ENCODE results near the gene PCSK9. TPM values are rescaled to one million over a fixed set of nuclear protein-coding genes. Genes with fewer than 3 reads are reported as not detected.

The PCSK9 gene
- total and polyA plus RNA-seq, 2 experiments from 2014 or later, result 77.6 to 327 TPM

DNA sequence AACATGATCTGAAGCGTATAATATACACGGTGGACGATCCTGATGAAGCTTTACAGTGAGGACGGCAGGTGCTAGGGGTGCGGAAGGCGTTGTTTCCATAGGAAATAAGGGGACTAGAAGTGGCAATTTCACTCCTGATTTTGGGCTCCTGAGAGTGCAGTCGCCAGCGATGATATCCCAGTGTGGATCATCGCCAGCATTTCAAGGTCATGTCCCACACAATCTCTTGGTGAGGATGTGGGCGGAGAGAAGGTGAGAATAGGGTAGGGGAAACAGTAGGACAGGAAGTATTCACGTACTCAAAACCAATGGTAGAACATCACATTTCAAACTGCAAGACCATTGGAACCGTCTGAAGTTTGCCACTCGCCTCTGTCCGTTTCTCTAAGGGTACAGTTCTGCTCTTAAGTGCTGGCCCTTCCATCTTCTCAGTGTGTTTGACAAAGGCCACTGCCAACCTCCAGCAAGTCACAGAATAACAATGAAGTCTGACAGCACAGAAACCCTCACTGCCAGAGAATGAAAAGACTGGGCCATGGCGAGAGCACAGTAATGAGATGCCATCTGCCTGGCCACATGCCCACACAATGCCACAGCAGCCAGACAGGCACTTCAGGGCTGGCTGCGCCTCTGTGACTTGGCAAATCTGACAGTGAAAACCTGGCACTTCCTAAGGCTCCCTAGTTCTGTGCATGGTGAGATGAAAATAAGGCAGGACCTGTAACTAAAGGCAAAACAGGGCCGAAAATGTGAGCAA lies 27.9 kb downstream of the PCSK9 start:
- H3K79me2 ChIP-seq (replicated peaks; ENCODE audit: insufficient read depth), result no peaks in the 10 kb centered on the region
- peaks cover 56% of the 10 kb centered on the region for H3K36me3 Mint-ChIP-seq (ENCODE audit: low read depth)
- no peaks in the 10 kb centered on the region for H3K27me3 ChIP-seq (ENCODE audit: insufficient read depth)
- no peak overlapping the region for H3K27ac Mint-ChIP-seq
- H4K20me1 ChIP-seq (replicated peaks; ENCODE audit: insufficient read depth), result peaks cover 10% of the 10 kb centered on the region
- H3K27me3 Mint-ChIP-seq (ENCODE audit: insufficient read depth, low read depth, poor library complexity), result peaks cover 12% of the 10 kb centered on the region
- DNase-seq (ENCODE audit: low spot score) (no peak), ATAC-seq (no peak)
- H3K9me2 ChIP-seq (ENCODE audit: insufficient read depth), result no peaks in the 10 kb centered on the region
- H3K4me1 Mint-ChIP-seq, result peaks cover 5% of the 10 kb centered on the region
- no peaks in the 10 kb centered on the region for H3K4me1 ChIP-seq (ENCODE audit: insufficient read depth)
- H2AFZ ChIP-seq, result no peak overlapping the region
- TF ChIP-seq EZH2 (IDR thresholded peaks at IDR 0.05; ENCODE audit: low read depth, unreplicated experiment) (no peak), POLR2AphosphoS5 (IDR thresholded peaks at IDR 0.05; ENCODE audit: low read depth) (peak; percentile 47; the same call in 1 of the 2 replicates)
- H3K36me3 ChIP-seq (ENCODE audit: insufficient read depth), result peaks cover 31% of the 10 kb centered on the region
- no peak overlapping the region for H3K4me3 Mint-ChIP-seq
- H3K27ac ChIP-seq (ENCODE audit: low read depth), result peak overlapping the region; percentile 61
- H3K4me2 ChIP-seq, result no peak overlapping the region
- H3F3A ChIP-seq (replicated peaks; ENCODE audit: low read depth), result peaks cover 45% of the 10 kb centered on the region
- H3K9me3 Mint-ChIP-seq, result no peaks in the 10 kb centered on the region; the same call in 2 of the 3 replicates
- no peak overlapping the region for H3K4me3 ChIP-seq

DNA sequence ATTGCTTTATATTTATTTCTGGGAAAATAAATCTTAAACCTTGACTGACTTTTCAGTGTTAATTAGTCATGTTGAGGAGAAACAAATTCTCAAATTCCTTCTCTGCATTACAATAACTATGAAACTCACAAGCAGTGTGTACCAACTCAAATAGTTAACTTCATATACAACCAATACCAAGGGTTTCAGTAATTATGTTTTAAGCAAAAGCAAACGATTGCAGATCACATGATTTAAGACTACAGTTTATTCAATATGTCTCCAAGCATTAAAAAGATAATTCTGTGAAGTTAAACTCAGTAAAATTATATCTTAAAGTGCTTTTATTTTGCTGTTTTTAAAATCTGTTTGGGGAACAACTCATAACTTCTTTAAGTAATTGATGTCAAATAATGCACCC lies 28.6 kb downstream of the PCSK9 start:
- Histone ChIP-seq H3F3A (replicated peaks; ENCODE audit: low read depth) (peaks cover 50% of the 10 kb centered on the region), H3K27me3 (ENCODE audit: insufficient read depth) (no peaks in the 10 kb centered on the region), H2AFZ (no peak overlapping the region), H4K20me1 (replicated peaks; ENCODE audit: insufficient read depth) (peaks cover 8% of the 10 kb centered on the region), H3K9me2 (ENCODE audit: insufficient read depth) (no peaks in the 10 kb centered on the region), H3K4me1 (ENCODE audit: insufficient read depth) (peaks cover 3% of the 10 kb centered on the region; the same call in 1 of the 2 replicates), H3K4me2 (no peak overlapping the region), H3K79me2 (replicated peaks; ENCODE audit: insufficient read depth) (no peaks in the 10 kb centered on the region), H3K36me3 (ENCODE audit: insufficient read depth) (peaks cover 26% of the 10 kb centered on the region), H3K27ac (ENCODE audit: low read depth) (no peak overlapping the region), H3K4me3 (no peak overlapping the region)
- H3K9me3 Mint-ChIP-seq, result no peaks in the 10 kb centered on the region; the same call in 2 of the 3 replicates
- ATAC-seq, result no peak
- no peak overlapping the region for H3K27ac Mint-ChIP-seq
- no peak overlapping the region for H3K4me3 Mint-ChIP-seq
- DNase-seq (ENCODE audit: low spot score), result no peak
- peaks cover 5% of the 10 kb centered on the region for H3K4me1 Mint-ChIP-seq
- peaks cover 8% of the 10 kb centered on the region for H3K27me3 Mint-ChIP-seq (ENCODE audit: insufficient read depth, low read depth, poor library complexity)
- H3K36me3 Mint-ChIP-seq (ENCODE audit: low read depth), result peaks cover 60% of the 10 kb centered on the region
- TF ChIP-seq CREB1 (CRISPR knock-in tag; IDR thresholded peaks at IDR 0.05; ENCODE audit: low read depth) (no peak), JUNB (IDR thresholded peaks at IDR 0.05; ENCODE audit: unreplicated experiment) (no peak), EZH2phosphoT487 (IDR thresholded peaks at IDR 0.05; ENCODE audit: unreplicated experiment) (no peak), POLR2AphosphoS5 (IDR thresholded peaks at IDR 0.05; ENCODE audit: low read depth) (no peak), NANOG (IDR thresholded peaks at IDR 0.05; ENCODE audit: borderline replicate concordance) (no peak), EZH2 (IDR thresholded peaks at IDR 0.05; ENCODE audit: low read depth, unreplicated experiment) (no peak), ZNF114 (CRISPR knock-in tag; IDR thresholded peaks at IDR 0.05) (no peak), ZNF331 (CRISPR knock-in tag; IDR thresholded peaks at IDR 0.05; ENCODE audit: low read depth) (no peak)
- TF ChIP-seq, protein P1, sequence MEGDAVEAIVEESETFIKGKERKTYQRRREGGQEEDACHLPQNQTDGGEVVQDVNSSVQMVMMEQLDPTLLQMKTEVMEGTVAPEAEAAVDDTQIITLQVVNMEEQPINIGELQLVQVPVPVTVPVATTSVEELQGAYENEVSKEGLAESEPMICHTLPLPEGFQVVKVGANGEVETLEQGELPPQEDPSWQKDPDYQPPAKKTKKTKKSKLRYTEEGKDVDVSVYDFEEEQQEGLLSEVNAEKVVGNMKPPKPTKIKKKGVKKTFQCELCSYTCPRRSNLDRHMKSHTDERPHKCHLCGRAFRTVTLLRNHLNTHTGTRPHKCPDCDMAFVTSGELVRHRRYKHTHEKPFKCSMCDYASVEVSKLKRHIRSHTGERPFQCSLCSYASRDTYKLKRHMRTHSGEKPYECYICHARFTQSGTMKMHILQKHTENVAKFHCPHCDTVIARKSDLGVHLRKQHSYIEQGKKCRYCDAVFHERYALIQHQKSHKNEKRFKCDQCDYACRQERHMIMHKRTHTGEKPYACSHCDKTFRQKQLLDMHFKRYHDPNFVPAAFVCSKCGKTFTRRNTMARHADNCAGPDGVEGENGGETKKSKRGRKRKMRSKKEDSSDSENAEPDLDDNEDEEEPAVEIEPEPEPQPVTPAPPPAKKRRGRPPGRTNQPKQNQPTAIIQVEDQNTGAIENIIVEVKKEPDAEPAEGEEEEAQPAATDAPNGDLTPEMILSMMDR (conservative IDR thresholded peaks at IDR 0.05; ENCODE audit: low read depth in 2 of 2), result no peak
- TF ChIP-seq, protein P2, sequence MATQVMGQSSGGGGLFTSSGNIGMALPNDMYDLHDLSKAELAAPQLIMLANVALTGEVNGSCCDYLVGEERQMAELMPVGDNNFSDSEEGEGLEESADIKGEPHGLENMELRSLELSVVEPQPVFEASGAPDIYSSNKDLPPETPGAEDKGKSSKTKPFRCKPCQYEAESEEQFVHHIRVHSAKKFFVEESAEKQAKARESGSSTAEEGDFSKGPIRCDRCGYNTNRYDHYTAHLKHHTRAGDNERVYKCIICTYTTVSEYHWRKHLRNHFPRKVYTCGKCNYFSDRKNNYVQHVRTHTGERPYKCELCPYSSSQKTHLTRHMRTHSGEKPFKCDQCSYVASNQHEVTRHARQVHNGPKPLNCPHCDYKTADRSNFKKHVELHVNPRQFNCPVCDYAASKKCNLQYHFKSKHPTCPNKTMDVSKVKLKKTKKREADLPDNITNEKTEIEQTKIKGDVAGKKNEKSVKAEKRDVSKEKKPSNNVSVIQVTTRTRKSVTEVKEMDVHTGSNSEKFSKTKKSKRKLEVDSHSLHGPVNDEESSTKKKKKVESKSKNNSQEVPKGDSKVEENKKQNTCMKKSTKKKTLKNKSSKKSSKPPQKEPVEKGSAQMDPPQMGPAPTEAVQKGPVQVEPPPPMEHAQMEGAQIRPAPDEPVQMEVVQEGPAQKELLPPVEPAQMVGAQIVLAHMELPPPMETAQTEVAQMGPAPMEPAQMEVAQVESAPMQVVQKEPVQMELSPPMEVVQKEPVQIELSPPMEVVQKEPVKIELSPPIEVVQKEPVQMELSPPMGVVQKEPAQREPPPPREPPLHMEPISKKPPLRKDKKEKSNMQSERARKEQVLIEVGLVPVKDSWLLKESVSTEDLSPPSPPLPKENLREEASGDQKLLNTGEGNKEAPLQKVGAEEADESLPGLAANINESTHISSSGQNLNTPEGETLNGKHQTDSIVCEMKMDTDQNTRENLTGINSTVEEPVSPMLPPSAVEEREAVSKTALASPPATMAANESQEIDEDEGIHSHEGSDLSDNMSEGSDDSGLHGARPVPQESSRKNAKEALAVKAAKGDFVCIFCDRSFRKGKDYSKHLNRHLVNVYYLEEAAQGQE (IDR thresholded peaks at IDR 0.05; ENCODE audit: unreplicated experiment), result no peak
- TF ChIP-seq, protein P3, sequence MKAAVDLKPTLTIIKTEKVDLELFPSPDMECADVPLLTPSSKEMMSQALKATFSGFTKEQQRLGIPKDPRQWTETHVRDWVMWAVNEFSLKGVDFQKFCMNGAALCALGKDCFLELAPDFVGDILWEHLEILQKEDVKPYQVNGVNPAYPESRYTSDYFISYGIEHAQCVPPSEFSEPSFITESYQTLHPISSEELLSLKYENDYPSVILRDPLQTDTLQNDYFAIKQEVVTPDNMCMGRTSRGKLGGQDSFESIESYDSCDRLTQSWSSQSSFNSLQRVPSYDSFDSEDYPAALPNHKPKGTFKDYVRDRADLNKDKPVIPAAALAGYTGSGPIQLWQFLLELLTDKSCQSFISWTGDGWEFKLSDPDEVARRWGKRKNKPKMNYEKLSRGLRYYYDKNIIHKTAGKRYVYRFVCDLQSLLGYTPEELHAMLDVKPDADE (IDR thresholded peaks at IDR 0.05), result no peak
